GM13977 (cell line): Measurements from ENCODE around the gene C15orf39.

ENCODE experiments used
- DNase-seq: peaks from one replicate; pipeline ENCODE4 v3.0.0; 2012; ENCODE audit warnings: low spot score
- CTCF ChIP-seq: IDR thresholded peaks from 2 replicates; pipeline ENCODE4 v1.5.1; 2012; ENCODE audit warnings: mild to moderate bottlenecking, control low read depth; ENCODE audit not compliant: insufficient read depth; ENCODE audit errors: extremely low read depth, missing control alignments
- in situ Hi-C: fragments of 300-500 bp; cut with MboI; formaldehyde crosslinking; loops from one replicate; pipeline ENCODE4 v1.12.0; 2022; ENCODE audit warnings: low sequenced_read_pairs, low pct_unique_long_range_greater_than_20kb, mixed read lengths, inconsistent platforms; ENCODE audit not compliant: unreplicated experiment

The C15orf39 gene

DNA sequence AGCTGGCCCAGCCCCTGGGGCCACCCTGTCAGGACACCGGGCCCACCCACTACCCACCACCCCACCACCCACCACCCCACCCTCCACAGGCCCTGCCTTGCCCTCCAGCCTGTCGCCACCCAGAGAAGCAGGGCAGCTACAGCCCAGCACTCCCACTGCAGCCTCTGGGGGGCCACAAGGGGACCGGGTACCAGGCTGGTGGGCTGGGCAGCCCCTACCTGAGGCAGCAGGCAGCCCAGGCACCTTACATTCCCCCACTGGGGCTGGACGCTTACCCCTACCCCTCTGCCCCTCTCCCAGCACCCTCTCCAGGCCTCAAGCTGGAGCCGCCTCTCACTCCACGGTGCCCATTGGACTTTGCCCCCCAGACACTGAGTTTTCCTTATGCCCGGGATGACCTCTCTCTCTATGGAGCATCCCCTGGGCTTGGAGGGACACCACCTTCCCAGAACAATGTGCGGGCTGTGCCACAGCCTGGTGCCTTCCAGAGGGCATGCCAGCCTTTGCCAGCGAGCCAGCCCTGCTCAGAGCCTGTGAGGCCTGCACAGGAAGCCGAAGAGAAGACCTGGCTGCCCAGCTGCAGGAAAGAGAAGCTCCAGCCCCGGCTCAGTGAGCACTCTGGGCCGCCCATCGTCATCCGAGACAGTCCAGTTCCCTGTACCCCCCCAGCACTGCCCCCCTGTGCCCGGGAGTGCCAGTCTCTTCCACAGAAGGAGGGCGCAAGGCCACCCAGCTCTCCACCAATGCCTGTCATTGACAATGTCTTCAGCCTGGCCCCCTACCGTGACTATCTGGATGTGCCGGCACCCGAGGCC lies 5.3 kb downstream of the C15orf39 start:
- no peak for DNase-seq
- in situ Hi-C loops: no loop called here
- no peak for TF ChIP-seq CTCF

- in situ Hi-C loops: no loop called here
- TF ChIP-seq CTCF: no peak
- no peak for DNase-seq
Measured at GRCh38 chr15:75207618-75208500, 6.2 kb downstream of the C15orf39 start.

- TF ChIP-seq CTCF: no peak
- in situ Hi-C loops: no loop called here
- DNase-seq: no peak
Measured at GRCh38 chr15:75208501-75209288, 7.0 kb downstream of the C15orf39 start.

DNA sequence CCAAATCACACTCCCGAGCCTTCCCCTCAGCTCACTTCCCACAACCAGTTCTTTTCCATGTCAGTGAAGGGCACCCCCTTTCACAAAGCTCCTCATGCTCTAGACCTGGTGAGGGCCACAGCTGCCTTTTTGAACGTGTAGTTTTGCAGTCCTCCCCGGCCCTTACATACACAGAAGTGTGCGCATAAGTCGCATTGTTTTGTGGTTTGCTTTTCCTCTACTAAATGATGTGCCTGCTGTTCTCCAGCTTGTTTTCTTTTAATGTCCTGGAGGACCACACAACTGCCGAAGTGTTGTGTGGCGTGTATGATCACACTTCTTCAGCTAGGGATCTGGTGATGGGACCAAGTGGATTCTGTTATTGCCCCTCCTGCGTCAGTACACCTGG lies 7.6 kb downstream of the C15orf39 start:
- no peak for DNase-seq
- TF ChIP-seq CTCF: no peak
- in situ Hi-C loops: no loop called here

GRCh38 chr15:75210811-75211230 lies 9.1 kb downstream of the C15orf39 start:
- TF ChIP-seq CTCF: no peak
- in situ Hi-C loops: no loop called here
- no peak for DNase-seq
